ENCODE measurements around the gene TBX2.

- TF ChIP-seq CTCF (IDR thresholded peaks at IDR 0.05; ENCODE audit: low read length) (no peak), EZH2 (IDR thresholded peaks at IDR 0.05; ENCODE audit: borderline replicate concordance, low read length) (no peak)
These were observed 2.5 kb downstream of the TBX2 start for GRCh38 chr17:61402073-61402541.

All from OCI-LY1 (cell line).